Uterus (tissue), 4 donors: ENCODE measurements around the gene EML1. TPM values are rescaled to one million over a fixed set of nuclear protein-coding genes. Genes with fewer than 3 reads are reported as not detected.

Experiments used
- DNase-seq, 2 donors: peaks; one replicate each; pipeline ENCODE4 v3.0.0-alpha.2; 2019 to 2020
- H3K27ac ChIP-seq, 2 donors: fragments of 200-600 bp; sonication (generic); 1 replicate in 1 of 2; 2 replicates in 1 of 2; pipeline ENCODE4 v1.5.1; 2016 to 2018
- H3K27me3 ChIP-seq, 2 donors: fragments of 200-600 bp; sonication (generic); one replicate each; pipeline ENCODE4 v1.5.1; 2018 to 2019; ENCODE audit warnings: control low read depth in 1 of 2
- H3K36me3 ChIP-seq, 2 donors: fragments of 200-600 bp; sonication (generic); one replicate each; pipeline ENCODE4 v1.5.1; 2019; ENCODE audit warnings: control low read depth in 1 of 2
- H3K4me1 ChIP-seq, 2 donors: fragments of 200-600 bp; sonication (generic); one replicate each; pipeline ENCODE4 v1.5.1; 2018 to 2019; ENCODE audit warnings: control low read depth in 1 of 2
- H3K4me3 ChIP-seq, 2 donors: fragments of 200-600 bp; sonication (generic); 1 replicate in 1 of 2; 2 replicates in 1 of 2; pipeline ENCODE4 v1.5.1; 2018 to 2019; ENCODE audit warnings: mild to moderate bottlenecking in 1 of 2
- H3K9me3 ChIP-seq, 2 donors: fragments of 200-600 bp; sonication (generic); one replicate each; pipeline ENCODE4 v1.5.1; 2019; ENCODE audit warnings: control low read depth in 1 of 2
- POLR2A ChIP-seq, 2 donors: fragments of 450-650 bp; IDR thresholded peaks; one replicate each; pipeline ENCODE4 v1.6.1; 2016; ENCODE audit warnings: antibody characterized with exemption in 2 of 2, mild to moderate bottlenecking in 1 of 2, moderate library complexity in 1 of 2
- intact Hi-C: fragments of 100-400 bp; cut with DNase I; formaldehyde crosslinking; loops from one replicate; pipeline ENCODE4 v1.15.1; 2023; ENCODE audit warnings: low total_unique reads
- total RNA-seq, 4 donors: library from RNA; depleted of rRNA in 3 of 4; stranded (reverse); fragments of >200 nt in 3 of 4; gene quantifications; one replicate each; pipeline versions ENCODE4 v1.1.0 to v1.2.4, GENCODE V29; 2014 to 2023
- TF ChIP-seq, protein P1 (sequence below), 4 experiments: fragments of 200-600 bp in 2 of 4; fragments of 450-650 bp in 2 of 4; sonication (generic) in 2 of 4; IDR thresholded peaks; one replicate each; pipeline ENCODE4 v1.5.1; 2016 to 2019; ENCODE audit warnings: antibody characterized with exemption in 4 of 4, mild to moderate bottlenecking in 2 of 4, moderate library complexity in 1 of 4
- donor health status: DM: yes; HTN: yes; CAD: no.

Gene EML1
- total RNA-seq, 4 donors from 2014 or later: 51.4 to 184 (median 84.4) TPM

DNA sequence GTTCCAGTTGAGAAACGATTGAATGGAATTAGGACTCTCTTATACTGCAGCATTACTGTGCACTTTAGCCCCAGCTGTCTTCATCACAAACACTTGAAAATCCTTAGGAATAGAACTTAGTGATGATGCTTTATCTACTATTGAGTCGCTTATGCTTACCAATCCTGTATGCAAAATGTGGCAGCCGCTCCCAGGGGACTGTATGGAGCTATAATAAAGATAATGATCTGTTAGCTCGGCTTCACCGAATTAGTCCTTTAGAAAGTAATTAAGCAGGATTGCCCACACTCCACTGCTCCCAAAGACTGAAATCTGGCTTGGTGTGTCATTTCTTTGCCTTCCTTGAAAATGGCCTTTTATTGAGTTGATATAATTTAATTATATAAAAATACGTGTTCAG is 10.6 kb downstream of the EML1 start:
- no peaks in the 10 kb centered on the region for H3K27me3 ChIP-seq
- H3K4me3 ChIP-seq: no peak overlapping the region
- DNase-seq: no peak
- H3K36me3 ChIP-seq: no peaks in the 10 kb centered on the region
- H3K27ac ChIP-seq: no peak overlapping the region
- TF ChIP-seq POLR2A (IDR thresholded peaks at IDR 0.05): no peak
- TF ChIP-seq, protein P1, sequence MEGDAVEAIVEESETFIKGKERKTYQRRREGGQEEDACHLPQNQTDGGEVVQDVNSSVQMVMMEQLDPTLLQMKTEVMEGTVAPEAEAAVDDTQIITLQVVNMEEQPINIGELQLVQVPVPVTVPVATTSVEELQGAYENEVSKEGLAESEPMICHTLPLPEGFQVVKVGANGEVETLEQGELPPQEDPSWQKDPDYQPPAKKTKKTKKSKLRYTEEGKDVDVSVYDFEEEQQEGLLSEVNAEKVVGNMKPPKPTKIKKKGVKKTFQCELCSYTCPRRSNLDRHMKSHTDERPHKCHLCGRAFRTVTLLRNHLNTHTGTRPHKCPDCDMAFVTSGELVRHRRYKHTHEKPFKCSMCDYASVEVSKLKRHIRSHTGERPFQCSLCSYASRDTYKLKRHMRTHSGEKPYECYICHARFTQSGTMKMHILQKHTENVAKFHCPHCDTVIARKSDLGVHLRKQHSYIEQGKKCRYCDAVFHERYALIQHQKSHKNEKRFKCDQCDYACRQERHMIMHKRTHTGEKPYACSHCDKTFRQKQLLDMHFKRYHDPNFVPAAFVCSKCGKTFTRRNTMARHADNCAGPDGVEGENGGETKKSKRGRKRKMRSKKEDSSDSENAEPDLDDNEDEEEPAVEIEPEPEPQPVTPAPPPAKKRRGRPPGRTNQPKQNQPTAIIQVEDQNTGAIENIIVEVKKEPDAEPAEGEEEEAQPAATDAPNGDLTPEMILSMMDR (IDR thresholded peaks at IDR 0.05): no peak
- H3K4me1 ChIP-seq: peaks cover 0 to 8% of the 10 kb centered on the region in 2 donors
- intact Hi-C loops: no loop called here
- no peaks in the 10 kb centered on the region for H3K9me3 ChIP-seq

DNA sequence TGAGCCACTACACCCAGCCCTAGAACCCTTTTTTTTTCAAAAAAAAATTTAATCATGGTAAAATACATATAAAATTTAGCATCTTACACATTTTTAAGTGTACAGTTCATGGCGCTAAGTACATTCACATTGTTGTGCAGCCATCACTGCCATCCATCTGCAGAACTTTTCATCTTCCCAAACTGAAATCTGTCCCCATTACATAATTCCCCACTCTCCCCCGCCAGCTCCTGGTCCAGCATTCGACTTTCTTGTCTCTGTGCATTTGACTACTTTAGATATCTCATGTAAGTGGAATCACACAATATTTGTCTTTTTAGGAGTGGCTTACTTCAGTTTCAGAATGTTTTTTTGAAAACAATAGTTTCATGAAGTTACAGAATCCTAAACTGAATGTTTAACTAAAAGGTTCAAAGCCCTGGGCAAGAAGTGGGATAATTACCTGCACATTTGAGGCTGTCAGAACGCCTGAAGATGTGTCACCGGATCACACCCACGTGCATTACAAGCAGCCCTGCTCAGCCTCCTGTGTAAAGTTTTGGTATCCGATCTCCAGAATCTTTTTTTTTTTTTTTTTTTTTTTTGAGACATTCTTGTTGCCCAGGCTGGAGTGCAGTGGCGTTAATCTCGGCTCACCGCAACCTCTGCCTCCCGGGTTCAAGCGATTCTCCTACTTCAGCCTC is 12.7 kb downstream of the EML1 start:
- TF ChIP-seq POLR2A (IDR thresholded peaks at IDR 0.05): no peak
- TF ChIP-seq, protein P1 (IDR thresholded peaks at IDR 0.05): no peak
- no peak overlapping the region for H3K4me3 ChIP-seq
- no peaks in the 10 kb centered on the region for H3K36me3 ChIP-seq
- no peaks in the 10 kb centered on the region for H3K27me3 ChIP-seq
- DNase-seq: peak in 1 of 2 donors; percentile 5
- H3K27ac ChIP-seq: no peak overlapping the region
- intact Hi-C loops: no loop called here
- no peaks in the 10 kb centered on the region for H3K9me3 ChIP-seq
- H3K4me1 ChIP-seq: peaks cover 6 to 13% of the 10 kb centered on the region in 2 donors

DNA sequence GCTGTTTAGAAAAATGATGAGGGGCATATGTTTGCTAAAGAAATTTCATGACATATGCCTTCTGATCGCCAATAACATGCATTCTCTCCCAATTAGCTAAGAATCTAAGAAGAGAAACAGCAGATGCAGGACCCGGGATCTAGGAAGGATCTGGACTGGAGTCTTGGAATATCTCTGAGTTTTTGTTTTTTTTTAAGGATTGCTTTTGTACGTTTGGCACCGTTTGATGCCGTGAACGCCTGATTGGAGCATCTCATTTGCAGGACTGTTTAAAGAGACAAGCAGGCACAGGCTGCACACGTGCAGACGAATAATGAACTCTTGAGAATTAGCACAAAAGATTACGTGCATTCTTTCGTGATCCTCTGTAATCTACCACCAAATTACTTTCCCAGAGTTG is 13.6 kb downstream of the EML1 start:
- TF ChIP-seq, protein P1 (IDR thresholded peaks at IDR 0.05): no peak
- TF ChIP-seq POLR2A (IDR thresholded peaks at IDR 0.05): no peak
- peaks cover 6 to 13% of the 10 kb centered on the region in 2 donors for H3K4me1 ChIP-seq

DNA sequence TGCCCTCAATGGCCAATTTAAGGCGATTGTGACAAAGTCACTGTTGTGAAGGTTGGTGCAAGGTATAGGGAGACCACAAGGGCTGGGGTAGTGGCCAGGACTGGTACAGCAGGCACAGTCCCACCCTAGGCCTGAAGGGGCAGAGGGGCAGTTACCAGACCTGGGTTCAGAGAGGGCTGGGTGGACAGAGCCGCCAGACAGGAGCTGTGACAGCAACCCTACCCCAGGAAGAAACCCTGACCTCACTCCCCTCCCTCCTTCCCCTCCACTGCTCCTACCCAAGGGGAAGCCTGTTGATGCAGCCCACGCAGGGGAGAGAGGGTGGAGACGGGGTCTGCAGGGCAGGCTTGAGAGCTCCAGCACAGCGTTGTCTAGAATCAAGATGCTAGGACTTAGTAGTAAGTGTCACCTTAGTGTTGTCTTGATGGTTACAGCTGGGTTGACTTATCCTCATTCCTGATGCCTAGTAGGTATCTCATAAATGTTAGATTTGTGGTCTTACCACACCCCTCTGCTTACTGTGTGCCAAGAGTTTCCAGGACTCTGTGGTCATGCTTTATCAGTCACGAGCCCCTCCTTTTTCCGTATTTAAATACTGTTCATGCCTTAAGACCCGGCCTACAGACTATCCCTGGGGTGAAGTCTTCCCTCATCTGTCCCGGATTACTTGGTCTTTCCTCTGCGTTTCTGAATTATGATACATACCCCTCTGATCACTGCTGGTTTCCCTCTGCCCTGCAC is 14.4 kb downstream of the EML1 start:
- Histone ChIP-seq H3K4me1 (peaks cover 6 to 13% of the 10 kb centered on the region in 2 donors), H3K27ac (peak overlapping the region; percentile 78 to 79), H3K4me3 (no peak overlapping the region), H3K9me3 (no peaks in the 10 kb centered on the region), H3K36me3 (no peaks in the 10 kb centered on the region), H3K27me3 (no peaks in the 10 kb centered on the region)
- TF ChIP-seq POLR2A (IDR thresholded peaks at IDR 0.05): no peak
- TF ChIP-seq, protein P1 (IDR thresholded peaks at IDR 0.05): no peak
- intact Hi-C loops: no loop called here
- DNase-seq: peak in 1 of 2 donors; percentile 13

More for the DNA sequence above, 13.6 kb downstream of the EML1 start:
- Histone ChIP-seq H3K4me3 (no peak overlapping the region), H3K27ac (peak overlapping the region in 1 of 2 donors; percentile 79), H3K9me3 (no peaks in the 10 kb centered on the region), H3K36me3 (no peaks in the 10 kb centered on the region), H3K27me3 (no peaks in the 10 kb centered on the region)
- DNase-seq: peak in 1 of 2 donors; percentile 11
- intact Hi-C loops: no loop called here

DNA sequence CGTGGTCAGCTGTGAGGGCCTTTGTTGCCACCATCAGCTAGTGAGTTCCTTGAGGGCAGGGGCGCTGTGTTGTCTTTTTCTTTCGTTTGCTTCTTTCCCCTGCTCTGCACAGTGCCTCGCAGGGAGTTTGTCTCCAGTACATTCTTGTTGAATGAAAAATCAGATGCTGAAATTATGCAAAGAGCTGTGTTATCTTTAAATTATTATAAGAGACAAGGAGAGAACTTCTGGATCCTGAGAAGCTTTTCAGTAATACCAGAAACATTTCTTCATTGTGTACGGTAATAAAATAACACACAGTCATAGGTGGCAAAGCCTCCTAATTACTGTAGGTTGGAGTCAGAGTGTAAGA is 14.9 kb downstream of the EML1 start:
- Histone ChIP-seq H3K4me3 (no peak overlapping the region), H3K27ac (peak overlapping the region; percentile 78 to 79)

More for the DNA sequence above, 14.9 kb downstream of the EML1 start:
- no peaks in the 10 kb centered on the region for H3K9me3 ChIP-seq
- intact Hi-C loops: no loop called here
- H3K27me3 ChIP-seq: no peaks in the 10 kb centered on the region
- H3K36me3 ChIP-seq: no peaks in the 10 kb centered on the region
- TF ChIP-seq, protein P1 (IDR thresholded peaks at IDR 0.05): no peak
- TF ChIP-seq POLR2A (IDR thresholded peaks at IDR 0.05): no peak
- peaks cover 6 to 13% of the 10 kb centered on the region in 2 donors for H3K4me1 ChIP-seq
- DNase-seq: peak in 1 of 2 donors; percentile 11
